ENCODE results near the gene NXPE4. TPM values are rescaled to one million over a fixed set of nuclear protein-coding genes. Genes with fewer than 3 reads are reported as not detected.

Gene NXPE4
- total RNA-seq, 1 experiment from 2014 or later: not detected

DNA sequence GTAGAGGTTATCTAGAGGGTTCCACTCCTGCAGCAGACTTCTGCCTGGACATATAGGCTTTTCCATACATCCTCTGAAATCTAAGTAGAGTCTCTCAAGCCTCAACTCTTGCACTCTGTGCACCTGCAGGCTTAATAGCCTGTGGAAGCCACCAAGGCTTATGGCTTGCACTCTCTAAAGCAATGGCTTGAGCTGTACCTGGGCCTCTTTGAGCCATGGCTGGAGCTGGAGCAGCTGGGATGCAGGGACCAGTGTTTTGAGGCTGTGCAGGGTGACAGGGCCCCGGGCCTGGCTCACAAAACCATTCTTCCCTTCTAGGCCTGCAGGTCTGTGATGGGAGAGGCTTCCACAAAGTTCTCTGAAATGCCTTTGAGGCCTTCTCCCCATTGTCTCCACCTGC lies 2.9 kb upstream of the NXPE4 start:
- Histone ChIP-seq H2BK15ac (ENCODE audit: low read depth, low read length) (no peak overlapping the region), H3K4me2 (ENCODE audit: insufficient read depth, insufficient read length, low read length) (no peak overlapping the region), H3K27me3 (ENCODE audit: insufficient read depth, low read length) (no peaks in the 10 kb centered on the region), H2BK12ac (ENCODE audit: insufficient read length, low read depth, low read length) (no peak overlapping the region), H3T11ph (ENCODE audit: low read length) (no peak overlapping the region), H3K4me1 (ENCODE audit: insufficient read depth, low read length) (no peaks in the 10 kb centered on the region), H3K23me2 (ENCODE audit: insufficient read length, low read depth, low read length, poor library complexity, severe bottlenecking) (no peaks in the 10 kb centered on the region), H3K27ac (ENCODE audit: insufficient read length, low read depth, low read length) (no peak overlapping the region), H3K23ac (ENCODE audit: insufficient read length, low read depth, low read length) (no peak overlapping the region), H2BK20ac (ENCODE audit: low read depth, low read length, poor library complexity, severe bottlenecking) (no peak overlapping the region), H3K9me3 (ENCODE audit: control insufficient read depth, low read depth, low read length) (no peaks in the 10 kb centered on the region), H3K18ac (ENCODE audit: insufficient read length, low read depth, low read length) (no peak overlapping the region), H4K91ac (ENCODE audit: insufficient read length, low read depth, low read length) (no peak overlapping the region), H3K56ac (ENCODE audit: insufficient read length, low read depth, low read length) (no peak overlapping the region), H2AFZ (ENCODE audit: low read length) (no peak overlapping the region), H2BK120ac (ENCODE audit: low read depth, low read length, poor library complexity, severe bottlenecking) (no peak overlapping the region), H4K5ac (ENCODE audit: insufficient read length, low read depth, low read length) (no peak overlapping the region), H2BK5ac (ENCODE audit: insufficient read length, low read length) (no peak overlapping the region), H3K14ac (ENCODE audit: insufficient read depth, low read length) (no peak overlapping the region), H4K20me1 (ENCODE audit: control insufficient read depth, insufficient read depth, insufficient read length) (no peaks in the 10 kb centered on the region), H3K79me2 (ENCODE audit: insufficient read depth, low read length) (no peaks in the 10 kb centered on the region; the same call in 1 of the 2 replicates), H2AK5ac (ENCODE audit: insufficient read length, low read length) (no peak overlapping the region), H3K9ac (ENCODE audit: extremely low read depth, insufficient read length, low read length) (no peak overlapping the region), H3K4ac (ENCODE audit: low read depth, low read length) (no peak overlapping the region), H3K79me1 (ENCODE audit: insufficient read depth, low read depth, low read length, poor library complexity, severe bottlenecking) (no peaks in the 10 kb centered on the region), H4K8ac (replicated peaks; ENCODE audit: insufficient read length, low read depth, low read length) (no peak overlapping the region)
- no peak overlapping the region for H3K4me3 Mint-ChIP-seq
- WGBS (ENCODE audit: extremely low coverage, insufficient read length, low lambda C conversion rate): no CpG with 5 or more reads among the region's 1 CpG
- no peak for DNase-seq
- H3K36me3 Mint-ChIP-seq (ENCODE audit: insufficient read depth in 1 of 3, low read depth in 3 of 3): no peaks in the 10 kb centered on the region; a peak in 1 of 7 replicates
- peaks cover 5% of the 10 kb centered on the region in 2 experiments; a peak in 4 of 5 replicates for H3K9me3 Mint-ChIP-seq
- no peaks in the 10 kb centered on the region for H3K27me3 Mint-ChIP-seq (ENCODE audit: low read depth)
- TF ChIP-seq CTCF (conservative IDR thresholded peaks at IDR 0.05): no peak
- H3K4me1 Mint-ChIP-seq: no peaks in the 10 kb centered on the region
- no peak overlapping the region for H3K27ac Mint-ChIP-seq
